ENCODE data around the gene RFX8. TPM values are rescaled to one million over a fixed set of nuclear protein-coding genes. Genes with fewer than 3 reads are reported as not detected.

The RFX8 gene
- total and polyA plus RNA-seq, 2 of the 8 experiments (the other 6 are each of a cell fraction or from before 2014, with no cell fraction given): 0.60 to 0.97 TPM

DNA sequence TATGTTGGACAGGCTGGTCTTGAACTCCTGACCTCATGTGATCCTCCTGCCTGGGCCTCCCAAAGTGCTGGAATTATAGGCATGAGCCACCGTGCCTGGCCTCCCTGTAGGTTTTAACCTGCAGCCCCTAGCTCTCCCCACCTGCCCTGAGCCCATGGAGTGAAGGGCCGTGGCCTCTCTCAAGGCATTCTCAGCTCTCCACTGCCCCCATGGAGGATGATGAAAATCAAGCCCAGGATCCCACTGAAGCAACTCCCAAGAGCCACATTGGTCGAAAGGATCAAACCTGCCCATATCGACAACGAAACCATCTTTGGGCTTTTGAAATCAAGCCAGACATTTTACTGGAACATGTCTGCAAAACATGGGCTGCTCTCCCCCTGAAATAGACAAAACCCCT is 65.2 kb downstream of the RFX8 start:
- CTCF ChIA-PET (ENCODE audit: partially characterized antibody): interaction anchor here (0.6 to 5.1 kb wide), 12 partner anchors 9 to 1895 kb away, joined by 3 to 32 read pairs (median 3); partner anchors contain the start of gene CREG2
- Histone ChIP-seq H2AK5ac (ENCODE audit: low read depth, low read length) (peak overlapping the region; percentile 93; the same call in 1 of the 2 replicates), H3K9me3 (ENCODE audit: insufficient read depth in 2 of 2, low read depth in 1 of 2, low read length in 1 of 2) (no peaks in the 10 kb centered on the region), H3K4me2 (ENCODE audit: insufficient read depth in 1 of 2, low read depth in 2 of 2, low read length in 2 of 2) (no peak overlapping the region), H2BK5ac (ENCODE audit: low read depth, low read length) (peak overlapping the region; percentile 86; the same call in 1 of the 2 replicates), H3K56ac (replicated peaks; ENCODE audit: insufficient read length, low read depth, low read length) (no peak overlapping the region), H3K36me3 (ENCODE audit: control insufficient read depth in 2 of 4, insufficient read depth in 4 of 4, low read length in 3 of 4) (no peaks in the 10 kb centered on the region), H3K79me2 (ENCODE audit: control insufficient read depth in 1 of 2, insufficient read depth in 2 of 2, low read length in 2 of 2) (no peaks in the 10 kb centered on the region), H4K20me1 (replicated peaks in 1 of 2; ENCODE audit: control insufficient read depth in 1 of 2, insufficient read depth in 2 of 2, low read length in 2 of 2) (peaks cover 0 to 2% of the 10 kb centered on the region in 2 experiments), H4K8ac (ENCODE audit: extremely low read depth, insufficient read depth, low read length) (no peak overlapping the region), H3K23ac (ENCODE audit: insufficient read length) (no peak overlapping the region), H3K14ac (ENCODE audit: insufficient read length) (no peak overlapping the region), H2BK120ac (replicated peaks; ENCODE audit: low read depth, low read length) (no peak overlapping the region), H2BK12ac (ENCODE audit: low read depth, low read length) (peak overlapping the region; percentile 97; the same call in 1 of the 2 replicates), H3K79me1 (ENCODE audit: low read depth, low read length) (no peaks in the 10 kb centered on the region), H3K23me2 (ENCODE audit: low read depth, low read length) (peaks cover 3% of the 10 kb centered on the region; the same call in 1 of the 2 replicates), H3K27me3 (replicated peaks in 1 of 4; ENCODE audit: control insufficient read depth in 3 of 4, extremely low read depth in 1 of 4, insufficient read depth in 3 of 4, low read length in 3 of 4) (no peaks in the 10 kb centered on the region), H3K9ac (replicated peaks in 1 of 4; ENCODE audit: extremely low read depth in 1 of 4, low read depth in 3 of 4, low read length in 3 of 4) (0 out of 7 replicates have a peak overlapping the region, but pooled peaks of 1 of the 4 experiments have one; percentile 50), H2BK20ac (ENCODE audit: low read length) (no peak overlapping the region), H3K27ac (ENCODE audit: low read depth, low read length) (no peak overlapping the region), H4K5ac (ENCODE audit: insufficient read length, low read depth, low read length) (no peak overlapping the region), H3K4me3 (ENCODE audit: extremely low read depth in 1 of 4, insufficient read depth in 2 of 4, low read depth in 3 of 4, low read length in 4 of 4) (no peak overlapping the region), H2AFZ (ENCODE audit: low read length) (no peak overlapping the region), H3K4me1 (replicated peaks in 1 of 4; ENCODE audit: control insufficient read depth in 3 of 4, insufficient read depth in 4 of 4, low read length in 3 of 4) (peaks cover 0 to 3% (median under 1%) of the 10 kb centered on the region in 4 experiments; a peak in 3 of 7 replicates), H3K4ac (replicated peaks; ENCODE audit: insufficient read length, low read depth, low read length) (no peak overlapping the region), H2BK15ac (ENCODE audit: low read length) (peak overlapping the region; percentile 55; the same call in 1 of the 2 replicates), H3K18ac (ENCODE audit: extremely low read depth, low read length) (no peak overlapping the region), H4K91ac (replicated peaks; ENCODE audit: insufficient read length, low read length) (peak overlapping the region; percentile 96)
- DNase-seq (ENCODE audit: low read depth in 1 of 2, low spot score in 2 of 2) (no peak), FAIRE-seq (no peak)
- TF ChIP-seq, protein P1, sequence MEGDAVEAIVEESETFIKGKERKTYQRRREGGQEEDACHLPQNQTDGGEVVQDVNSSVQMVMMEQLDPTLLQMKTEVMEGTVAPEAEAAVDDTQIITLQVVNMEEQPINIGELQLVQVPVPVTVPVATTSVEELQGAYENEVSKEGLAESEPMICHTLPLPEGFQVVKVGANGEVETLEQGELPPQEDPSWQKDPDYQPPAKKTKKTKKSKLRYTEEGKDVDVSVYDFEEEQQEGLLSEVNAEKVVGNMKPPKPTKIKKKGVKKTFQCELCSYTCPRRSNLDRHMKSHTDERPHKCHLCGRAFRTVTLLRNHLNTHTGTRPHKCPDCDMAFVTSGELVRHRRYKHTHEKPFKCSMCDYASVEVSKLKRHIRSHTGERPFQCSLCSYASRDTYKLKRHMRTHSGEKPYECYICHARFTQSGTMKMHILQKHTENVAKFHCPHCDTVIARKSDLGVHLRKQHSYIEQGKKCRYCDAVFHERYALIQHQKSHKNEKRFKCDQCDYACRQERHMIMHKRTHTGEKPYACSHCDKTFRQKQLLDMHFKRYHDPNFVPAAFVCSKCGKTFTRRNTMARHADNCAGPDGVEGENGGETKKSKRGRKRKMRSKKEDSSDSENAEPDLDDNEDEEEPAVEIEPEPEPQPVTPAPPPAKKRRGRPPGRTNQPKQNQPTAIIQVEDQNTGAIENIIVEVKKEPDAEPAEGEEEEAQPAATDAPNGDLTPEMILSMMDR (IDR thresholded peaks at IDR 0.05; ENCODE audit: control extremely low read depth in 1 of 3, insufficient read depth in 1 of 3, low read depth in 1 of 3, low read length in 3 of 3): peak in 1 of 3 experiments; percentile 19; a peak in 1 of 4 replicates
- peak; percentile 32 to 48; a peak in 3 of 4 replicates for TF ChIP-seq RAD21 (IDR thresholded peaks at IDR 0.05 in 1 of 2, conservative IDR thresholded peaks at IDR 0.05 in 1 of 2; ENCODE audit: low read depth in 2 of 2, low read length in 2 of 2)
- TF ChIP-seq, protein P2, sequence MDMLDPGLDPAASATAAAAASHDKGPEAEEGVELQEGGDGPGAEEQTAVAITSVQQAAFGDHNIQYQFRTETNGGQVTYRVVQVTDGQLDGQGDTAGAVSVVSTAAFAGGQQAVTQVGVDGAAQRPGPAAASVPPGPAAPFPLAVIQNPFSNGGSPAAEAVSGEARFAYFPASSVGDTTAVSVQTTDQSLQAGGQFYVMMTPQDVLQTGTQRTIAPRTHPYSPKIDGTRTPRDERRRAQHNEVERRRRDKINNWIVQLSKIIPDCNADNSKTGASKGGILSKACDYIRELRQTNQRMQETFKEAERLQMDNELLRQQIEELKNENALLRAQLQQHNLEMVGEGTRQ (IDR thresholded peaks at IDR 0.05; ENCODE audit: low read length): no peak
- TF ChIP-seq EP300 (IDR thresholded peaks at IDR 0.05; ENCODE audit: borderline replicate concordance in 1 of 2, low read depth in 2 of 2, low read length in 2 of 2): no peak
- TF ChIP-seq KDM1A (IDR thresholded peaks at IDR 0.05; ENCODE audit: borderline replicate concordance, low read length): no peak
- no peak for TF ChIP-seq PHF8 (conservative IDR thresholded peaks at IDR 0.05; ENCODE audit: low read depth, low read length)
- POLR2A ChIA-PET (ENCODE audit: partially characterized antibody): interaction anchor here (1.1 kb wide), 1 partner anchor 9 kb away, joined by 4 read pairs; no protein-coding TSS in a partner anchor
- 95% methylated on average over 5 of the region's 5 CpGs; no CpG with 5 or more reads in 1 of the 2 experiments for WGBS, 2 experiments (ENCODE audit: extremely low coverage in 1 of 2, insufficient coverage in 1 of 2, insufficient read length in 1 of 2, insufficient replicate concordance in 2 of 2, low coverage in 1 of 2, low lambda C conversion rate in 2 of 2, missing lambda C conversion rate in 1 of 2)

All from H1 (cell line).